Nephron progenitor cell (in vitro differentiated cells): ENCODE results near the gene KIRREL3.

ENCODE experiments used
- DNase-seq: peaks from one replicate; pipeline ENCODE4 v3.0.0; 2021
- H3K27ac Mint-ChIP-seq: 2 replicates; pipeline ENCODE4 v1.8.0; 2021; ENCODE audit warnings: mild to moderate bottlenecking, moderate library complexity, mixed read lengths
- H3K27me3 Mint-ChIP-seq: 2 replicates; pipeline ENCODE4 v1.8.0; 2021; ENCODE audit warnings: mild to moderate bottlenecking, low read depth, mixed read lengths; ENCODE audit not compliant: poor library complexity
- H3K36me3 Mint-ChIP-seq: 2 replicates; pipeline ENCODE4 v1.8.0; 2021; ENCODE audit warnings: low read depth, mixed read lengths
- H3K4me1 Mint-ChIP-seq: 2 replicates; pipeline ENCODE4 v1.8.0; 2021; ENCODE audit warnings: mixed read lengths
- H3K4me3 Mint-ChIP-seq: 2 replicates; pipeline ENCODE4 v1.8.0; 2021; ENCODE audit warnings: mild to moderate bottlenecking, moderate library complexity, mixed read lengths
- H3K9me3 Mint-ChIP-seq: 2 replicates; pipeline ENCODE4 v1.8.0; 2021; ENCODE audit warnings: mild to moderate bottlenecking, moderate library complexity, mixed read lengths
- TF ChIP-seq, protein P1 (sequence below): fragments of 200-600 bp; sonication (generic); IDR thresholded peaks from 2 replicates; pipeline ENCODE4 v1.5.0; 2021; ENCODE audit warnings: antibody characterized with exemption

The KIRREL3 gene

GRCh38 chr11:126450198-126450597, 550.4 kb downstream of the KIRREL3 start:
- H3K27ac Mint-ChIP-seq, result no peak overlapping the region
- H3K4me1 Mint-ChIP-seq, result peaks cover 50% of the 10 kb centered on the region
- H3K9me3 Mint-ChIP-seq, result peaks cover 5% of the 10 kb centered on the region
- H3K4me3 Mint-ChIP-seq, result no peak overlapping the region
- H3K27me3 Mint-ChIP-seq, result peaks cover 6% of the 10 kb centered on the region
- H3K36me3 Mint-ChIP-seq, result peaks cover 4% of the 10 kb centered on the region
- TF ChIP-seq, protein P1, sequence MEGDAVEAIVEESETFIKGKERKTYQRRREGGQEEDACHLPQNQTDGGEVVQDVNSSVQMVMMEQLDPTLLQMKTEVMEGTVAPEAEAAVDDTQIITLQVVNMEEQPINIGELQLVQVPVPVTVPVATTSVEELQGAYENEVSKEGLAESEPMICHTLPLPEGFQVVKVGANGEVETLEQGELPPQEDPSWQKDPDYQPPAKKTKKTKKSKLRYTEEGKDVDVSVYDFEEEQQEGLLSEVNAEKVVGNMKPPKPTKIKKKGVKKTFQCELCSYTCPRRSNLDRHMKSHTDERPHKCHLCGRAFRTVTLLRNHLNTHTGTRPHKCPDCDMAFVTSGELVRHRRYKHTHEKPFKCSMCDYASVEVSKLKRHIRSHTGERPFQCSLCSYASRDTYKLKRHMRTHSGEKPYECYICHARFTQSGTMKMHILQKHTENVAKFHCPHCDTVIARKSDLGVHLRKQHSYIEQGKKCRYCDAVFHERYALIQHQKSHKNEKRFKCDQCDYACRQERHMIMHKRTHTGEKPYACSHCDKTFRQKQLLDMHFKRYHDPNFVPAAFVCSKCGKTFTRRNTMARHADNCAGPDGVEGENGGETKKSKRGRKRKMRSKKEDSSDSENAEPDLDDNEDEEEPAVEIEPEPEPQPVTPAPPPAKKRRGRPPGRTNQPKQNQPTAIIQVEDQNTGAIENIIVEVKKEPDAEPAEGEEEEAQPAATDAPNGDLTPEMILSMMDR, result no peak
- DNase-seq, result no peak

DNA sequence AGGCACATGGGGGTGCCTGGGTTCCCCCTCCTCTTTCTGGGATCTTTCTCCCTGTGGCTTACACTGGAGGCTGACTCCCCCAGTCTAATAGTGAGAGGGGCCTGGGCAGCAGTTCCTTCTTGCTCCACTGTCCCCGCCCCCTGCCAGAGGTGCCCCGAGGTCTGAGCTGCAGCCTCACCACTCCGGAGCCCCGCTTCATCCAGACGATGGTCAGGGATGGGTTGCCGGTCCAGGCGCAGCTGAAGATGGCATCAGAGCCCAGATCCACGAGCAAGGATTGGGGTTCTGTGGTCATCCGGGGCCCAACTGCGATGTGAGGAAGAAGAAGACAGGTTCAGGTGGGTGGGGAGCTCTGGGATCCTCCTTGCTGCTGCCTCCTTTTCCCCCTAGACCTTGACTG, 554.0 kb downstream of the KIRREL3 start:
- TF ChIP-seq, protein P1, result no peak
- no peak for DNase-seq
- H3K4me3 Mint-ChIP-seq, result no peak overlapping the region
- H3K9me3 Mint-ChIP-seq, result peaks cover 5% of the 10 kb centered on the region
- H3K36me3 Mint-ChIP-seq, result peaks cover 4% of the 10 kb centered on the region
- no peak overlapping the region for H3K27ac Mint-ChIP-seq
- peaks cover 16% of the 10 kb centered on the region for H3K27me3 Mint-ChIP-seq
- peaks cover 35% of the 10 kb centered on the region for H3K4me1 Mint-ChIP-seq

GRCh38 chr11:126444072-126444471, 556.5 kb downstream of the KIRREL3 start:
- H3K4me1 Mint-ChIP-seq, result peaks cover 41% of the 10 kb centered on the region
- H3K27ac Mint-ChIP-seq, result no peak overlapping the region
- DNase-seq, result no peak
- H3K27me3 Mint-ChIP-seq, result peaks cover 17% of the 10 kb centered on the region
- H3K4me3 Mint-ChIP-seq, result no peak overlapping the region
- no peaks in the 10 kb centered on the region for H3K9me3 Mint-ChIP-seq
- no peaks in the 10 kb centered on the region for H3K36me3 Mint-ChIP-seq
- TF ChIP-seq, protein P1, result no peak

DNA sequence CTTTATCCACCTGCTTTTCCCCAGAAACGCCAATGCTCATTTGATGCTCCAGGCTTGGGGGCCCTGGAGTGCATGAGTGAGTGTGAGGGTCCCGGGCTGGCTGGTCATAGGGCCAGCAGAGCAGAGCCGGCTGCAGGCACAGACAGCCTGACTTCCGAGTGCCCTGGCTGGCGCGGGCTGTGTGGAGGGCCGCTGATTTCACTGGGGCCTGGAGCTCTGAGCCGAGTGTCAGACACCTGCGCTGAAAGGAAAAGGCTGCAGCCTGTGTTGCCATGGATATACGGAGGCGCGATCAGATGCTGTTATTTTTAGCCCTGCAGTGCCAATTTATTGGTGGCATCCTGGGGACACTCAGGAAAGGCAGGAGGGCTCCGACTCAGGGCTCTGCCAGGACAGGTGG, 557.5 kb downstream of the KIRREL3 start:
- peaks cover 22% of the 10 kb centered on the region for H3K27me3 Mint-ChIP-seq
- DNase-seq, result no peak

GRCh38 chr11:126440792-126441514, 559.6 kb downstream of the KIRREL3 start:
- H3K9me3 Mint-ChIP-seq, result no peaks in the 10 kb centered on the region
- TF ChIP-seq, protein P1, result peak; percentile 98
- peak overlapping the region; percentile 29 for H3K4me3 Mint-ChIP-seq
- peaks cover 22% of the 10 kb centered on the region for H3K27me3 Mint-ChIP-seq
- no peaks in the 10 kb centered on the region for H3K36me3 Mint-ChIP-seq
- peak; percentile 92 for DNase-seq
- H3K27ac Mint-ChIP-seq, result no peak overlapping the region
- H3K4me1 Mint-ChIP-seq, result peaks cover 49% of the 10 kb centered on the region

More for the DNA sequence above, 557.5 kb downstream of the KIRREL3 start:
- Mint-ChIP-seq H3K4me1 (peaks cover 49% of the 10 kb centered on the region), H3K36me3 (no peaks in the 10 kb centered on the region), H3K4me3 (no peak overlapping the region), H3K27ac (no peak overlapping the region), H3K9me3 (no peaks in the 10 kb centered on the region)
- TF ChIP-seq, protein P1, result no peak

- Mint-ChIP-seq H3K27ac (no peak overlapping the region), H3K4me3 (peak overlapping the region; percentile 29), H3K27me3 (peaks cover 22% of the 10 kb centered on the region), H3K4me1 (peaks cover 50% of the 10 kb centered on the region), H3K36me3 (no peaks in the 10 kb centered on the region), H3K9me3 (no peaks in the 10 kb centered on the region)
- TF ChIP-seq, protein P1, result no peak
- no peak for DNase-seq
Observed at GRCh38 chr11:126440276-126440675, 560.3 kb downstream of the KIRREL3 start.
